HG03342 (cell line): ENCODE results near the gene GDPD4.

ENCODE experiments used
- ATAC-seq: cut with Tn5 transposase; IDR thresholded peaks from one replicate; pipeline ENCODE4 v1.9.1; 2021; ENCODE audit warnings: mild to moderate bottlenecking, moderate library complexity; ENCODE audit not compliant: unreplicated experiment

GDPD4 gene

DNA sequence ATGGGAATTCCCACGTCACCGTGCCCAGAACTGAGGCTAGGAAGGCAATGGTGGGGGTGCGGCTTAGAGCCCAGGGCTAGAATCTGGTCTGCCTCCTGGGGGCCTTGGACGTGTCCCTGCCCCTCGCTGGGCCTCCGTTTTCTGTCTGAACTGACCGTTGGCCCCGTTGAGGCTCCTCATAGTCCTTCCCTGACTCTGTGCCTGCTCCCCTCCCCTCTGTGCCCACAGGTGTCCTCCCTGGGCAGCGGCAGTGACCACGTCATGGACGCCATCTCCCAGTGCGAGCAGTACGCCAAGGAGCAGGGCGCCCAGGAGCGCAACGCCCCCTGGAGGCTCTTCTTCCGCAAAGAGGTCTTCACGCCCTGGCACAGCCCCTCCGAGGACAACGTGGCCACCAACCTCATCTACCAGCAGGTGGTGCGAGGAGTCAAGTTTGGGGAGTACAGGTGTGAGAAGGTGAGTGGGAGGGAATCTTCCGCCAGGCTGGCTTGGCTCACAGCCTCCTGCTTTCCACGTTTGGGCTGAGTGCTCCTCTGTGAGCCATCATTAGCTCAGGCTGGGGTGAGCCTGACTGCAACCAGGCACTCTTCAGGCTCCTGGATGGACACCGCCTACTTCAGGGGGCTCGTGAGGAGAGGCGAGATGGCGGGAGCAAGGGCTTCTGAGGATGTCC lies 109.5 kb downstream of the GDPD4 start:
- no peak for ATAC-seq

DNA sequence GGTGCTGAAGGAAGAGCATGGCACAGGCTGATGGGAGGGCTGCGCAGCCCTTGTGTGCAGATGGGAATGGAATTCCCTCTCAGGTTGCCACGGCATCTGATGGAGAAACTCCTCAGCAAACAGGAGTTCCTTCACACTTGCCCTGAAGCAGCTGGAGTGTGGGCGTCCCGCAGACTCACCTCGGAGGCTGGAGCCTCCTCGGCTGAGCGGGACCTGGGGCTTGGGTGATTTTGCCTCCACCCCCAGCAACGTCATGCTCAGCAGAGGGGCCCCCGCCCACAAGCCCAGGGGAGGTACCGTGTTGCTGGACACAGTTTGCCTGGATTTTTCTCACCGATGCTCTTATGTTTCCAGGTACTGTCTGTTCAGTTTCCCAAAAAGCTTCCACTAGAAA lies 110.1 kb downstream of the GDPD4 start:
- ATAC-seq = no peak

DNA sequence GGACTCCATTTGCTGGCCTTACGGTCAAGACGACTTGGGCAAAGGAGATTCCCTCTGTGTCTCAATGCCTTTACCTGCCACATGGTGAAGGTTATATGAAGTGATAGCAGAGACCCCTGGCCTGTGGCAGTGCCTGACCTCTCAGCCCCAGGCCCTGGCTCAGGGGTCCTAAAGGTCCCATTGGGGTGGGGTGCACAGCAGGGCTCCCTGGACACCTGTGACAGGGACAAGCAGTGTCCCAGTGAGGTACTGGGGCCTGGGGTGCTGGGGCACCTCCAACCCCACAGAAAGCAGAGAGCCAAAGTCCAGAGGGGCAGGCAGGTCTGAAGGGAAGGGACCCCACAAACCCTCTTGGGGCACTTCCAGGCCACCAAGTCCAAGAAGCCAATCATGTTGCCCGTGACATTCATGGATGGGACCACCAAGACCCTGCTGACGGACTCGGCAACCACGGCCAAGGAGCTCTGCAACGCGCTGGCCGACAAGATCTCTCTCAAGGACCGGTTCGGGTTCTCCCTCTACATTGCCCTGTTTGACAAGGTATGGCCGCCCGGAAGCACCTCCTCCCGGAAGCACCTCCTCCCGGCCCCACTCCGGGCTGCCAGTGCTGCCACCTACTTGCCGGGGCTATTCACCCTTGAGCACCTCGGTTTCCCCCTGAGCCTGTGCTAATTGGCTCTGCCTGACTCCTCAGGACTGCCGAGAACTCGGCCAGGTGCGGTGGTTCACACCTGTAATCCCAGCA lies 111.0 kb downstream of the GDPD4 start:
- no peak for ATAC-seq

DNA sequence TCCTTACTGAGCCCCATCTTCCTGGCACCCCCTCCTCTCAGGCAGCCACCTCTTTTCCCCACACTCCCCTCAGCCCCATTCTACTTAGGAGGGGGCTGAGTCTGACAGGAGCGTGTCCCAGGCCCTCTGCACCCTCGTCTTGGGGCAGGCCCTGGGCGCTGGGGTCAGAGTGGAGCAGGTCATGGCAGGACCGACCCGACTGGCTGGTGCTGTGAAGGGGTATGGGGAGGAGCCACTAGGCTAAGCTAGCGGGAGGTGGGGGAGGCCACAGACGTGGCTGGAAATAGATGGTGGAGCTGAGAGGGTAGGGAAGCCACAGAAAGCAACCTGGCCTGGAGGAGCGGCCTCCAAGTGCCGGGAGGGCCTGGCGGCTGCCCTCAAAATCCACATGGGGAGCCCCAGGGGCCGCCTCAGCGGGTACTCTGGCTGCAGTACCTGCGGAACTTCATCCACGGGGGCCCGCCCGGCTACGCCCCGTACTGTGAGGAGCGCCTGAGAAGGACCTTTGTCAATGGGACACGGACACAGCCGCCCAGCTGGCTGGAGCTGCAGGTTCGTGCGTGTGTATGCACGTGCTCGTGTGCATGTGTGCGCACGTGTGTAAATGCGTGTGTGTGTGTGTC lies 111.8 kb downstream of the GDPD4 start:
- no peak for ATAC-seq

DNA sequence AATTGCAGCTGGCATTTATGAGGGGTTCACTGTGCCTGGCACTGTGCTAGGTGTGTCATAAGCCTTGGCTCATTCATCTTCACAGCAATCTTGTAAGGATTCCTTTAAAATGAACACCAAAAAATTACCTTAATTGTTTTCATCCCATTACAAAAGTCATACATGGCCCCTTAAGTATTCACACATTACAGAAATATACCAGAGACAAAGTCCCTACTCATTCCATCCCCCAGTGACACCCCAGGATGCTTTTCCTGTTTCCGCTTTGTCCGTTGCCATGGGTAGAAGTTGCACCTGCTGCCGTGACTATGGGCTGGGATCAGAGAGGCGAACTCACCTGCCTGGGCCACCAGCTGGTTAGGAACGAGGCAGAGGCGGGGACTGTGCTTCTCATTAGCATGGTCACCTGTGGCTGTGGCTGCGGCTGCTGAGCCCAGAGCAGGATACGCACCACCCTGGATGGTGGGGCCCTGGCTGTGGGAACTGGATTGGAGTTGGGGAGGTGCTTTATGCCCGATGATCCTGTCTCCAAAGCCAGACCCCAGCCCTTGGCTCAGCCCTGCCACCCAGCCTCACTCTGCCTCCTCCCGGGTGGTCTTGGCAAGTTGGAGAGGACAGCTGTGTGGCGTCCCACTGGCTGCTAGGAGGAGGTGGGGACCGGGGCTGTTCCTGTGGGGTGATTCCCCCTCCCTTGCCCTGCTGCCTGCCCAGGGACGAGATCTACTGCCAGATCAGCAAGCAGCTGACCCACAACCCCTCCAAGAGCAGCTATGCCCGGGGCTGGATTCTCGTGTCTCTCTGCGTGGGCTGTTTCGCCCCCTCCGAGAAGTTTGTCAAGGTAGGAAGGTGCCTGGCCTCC lies 112.6 kb downstream of the GDPD4 start:
- ATAC-seq = no peak

GRCh38 chr11:77187776-77188632 lies 113.5 kb downstream of the GDPD4 start:
- ATAC-seq = no peak

DNA sequence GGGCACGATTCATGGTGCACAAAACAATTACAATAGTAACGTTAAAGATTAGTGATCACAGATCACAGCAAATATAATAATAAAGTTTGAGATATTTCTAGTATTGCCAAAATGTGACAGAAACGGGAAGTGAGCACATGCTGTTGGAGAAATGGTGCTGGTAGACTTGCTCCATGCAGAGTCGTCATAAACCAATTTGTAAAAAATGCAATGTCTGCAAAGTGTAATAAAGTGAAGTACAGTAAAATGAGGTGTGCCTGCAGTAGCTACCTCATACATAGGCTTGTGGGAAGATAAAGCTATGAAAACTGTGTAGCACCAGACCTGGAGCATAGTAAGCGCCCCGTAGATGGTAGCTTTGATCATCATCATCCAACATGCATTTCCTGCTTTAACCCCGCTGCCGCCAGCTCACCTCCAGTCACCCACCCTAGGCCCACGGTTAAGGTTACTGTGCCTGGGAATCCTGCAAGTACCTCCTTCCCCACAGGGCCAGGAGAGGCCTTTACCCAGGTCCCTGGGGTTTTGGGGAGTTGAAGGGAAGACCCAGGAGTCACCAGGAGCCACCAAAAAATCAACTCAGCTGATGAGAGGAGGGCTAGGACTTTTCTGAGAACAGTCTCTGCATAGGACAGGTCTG lies 114.3 kb downstream of the GDPD4 start:
- ATAC-seq = no peak

GRCh38 chr11:77186302-77186701 lies 115.2 kb downstream of the GDPD4 start:
- ATAC-seq = no peak

DNA sequence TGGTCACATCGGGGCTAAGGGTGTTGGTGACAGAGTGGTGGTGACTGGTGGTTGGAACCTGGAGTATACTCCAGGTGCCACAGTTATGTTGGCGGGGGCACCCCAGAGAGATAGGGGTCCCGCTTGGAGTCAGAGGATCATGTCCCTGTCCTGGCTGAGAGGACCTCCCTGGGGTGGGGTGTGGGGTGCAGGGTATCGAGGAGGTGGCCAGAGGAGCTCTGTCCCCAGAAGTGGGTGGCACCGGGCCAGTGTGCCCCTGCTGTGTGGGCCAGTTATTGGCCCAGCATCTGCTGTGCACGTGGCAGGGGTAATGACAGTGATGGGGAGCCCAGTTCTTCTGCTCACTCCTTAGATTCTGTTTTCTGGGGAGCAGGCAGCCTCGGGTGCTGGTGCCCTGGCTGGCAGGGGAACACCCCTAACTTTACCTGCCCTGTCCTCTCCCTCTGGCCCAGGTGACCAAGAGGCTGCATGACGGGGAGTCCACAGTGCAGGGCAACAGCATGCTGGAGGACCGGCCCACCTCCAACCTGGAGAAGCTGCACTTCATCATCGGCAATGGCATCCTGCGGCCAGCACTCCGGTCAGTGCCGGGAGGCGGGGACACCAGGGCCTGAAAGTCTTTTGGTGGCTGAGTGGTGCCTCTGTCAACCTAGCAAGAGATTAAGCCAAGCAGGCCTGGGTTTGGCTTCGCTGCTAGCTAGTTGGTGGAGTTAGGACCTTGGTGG lies 117.2 kb downstream of the GDPD4 start:
- ATAC-seq = no peak

GRCh38 chr11:77183431-77183984 lies 118.0 kb downstream of the GDPD4 start:
- ATAC-seq = no peak

DNA sequence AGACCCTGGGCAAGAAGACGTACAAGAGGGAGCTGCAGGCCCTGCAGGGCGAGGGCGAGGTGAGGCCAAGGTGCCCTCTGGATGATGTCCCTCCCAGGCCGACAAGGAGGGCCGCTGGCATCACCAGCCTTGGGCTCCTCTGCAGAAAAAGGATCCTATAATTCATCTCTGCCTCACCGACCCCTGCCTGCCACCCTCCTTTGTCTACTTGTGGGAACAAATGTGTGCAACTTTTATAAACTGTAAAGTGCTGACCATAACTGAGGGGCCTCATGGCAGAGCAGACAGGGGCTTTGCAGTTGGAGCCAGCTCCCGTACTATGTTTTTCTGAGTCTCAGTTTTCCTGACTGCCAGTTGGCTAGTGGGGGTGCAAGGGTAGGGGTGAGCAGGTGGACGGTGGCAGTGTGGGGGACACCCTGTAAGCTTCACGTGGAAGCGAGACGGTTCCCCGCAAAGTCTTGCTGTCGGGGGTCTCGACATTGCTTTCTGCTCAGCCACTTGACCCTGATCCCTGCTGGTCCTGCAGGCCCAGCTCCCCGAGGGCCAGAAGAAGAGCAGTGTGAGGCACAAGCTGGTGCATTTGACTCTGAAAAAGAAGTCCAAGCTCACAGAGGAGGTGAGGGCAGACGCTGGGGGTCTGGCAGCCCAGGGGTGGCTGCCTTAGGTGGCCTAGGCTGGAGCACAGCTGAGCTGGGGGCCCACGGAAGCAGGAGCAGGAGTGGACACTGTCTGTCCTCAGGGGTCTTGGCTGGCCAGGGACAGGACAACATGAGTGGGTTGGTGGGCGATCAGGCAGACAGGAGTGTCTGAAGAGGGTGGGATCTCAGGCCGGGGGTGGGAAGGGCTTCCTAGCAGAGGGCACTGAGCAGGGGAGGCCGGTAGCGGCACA lies 118.7 kb downstream of the GDPD4 start:
- no peak for ATAC-seq

GRCh38 chr11:77181799-77182541 lies 119.5 kb downstream of the GDPD4 start:
- no peak for ATAC-seq

DNA sequence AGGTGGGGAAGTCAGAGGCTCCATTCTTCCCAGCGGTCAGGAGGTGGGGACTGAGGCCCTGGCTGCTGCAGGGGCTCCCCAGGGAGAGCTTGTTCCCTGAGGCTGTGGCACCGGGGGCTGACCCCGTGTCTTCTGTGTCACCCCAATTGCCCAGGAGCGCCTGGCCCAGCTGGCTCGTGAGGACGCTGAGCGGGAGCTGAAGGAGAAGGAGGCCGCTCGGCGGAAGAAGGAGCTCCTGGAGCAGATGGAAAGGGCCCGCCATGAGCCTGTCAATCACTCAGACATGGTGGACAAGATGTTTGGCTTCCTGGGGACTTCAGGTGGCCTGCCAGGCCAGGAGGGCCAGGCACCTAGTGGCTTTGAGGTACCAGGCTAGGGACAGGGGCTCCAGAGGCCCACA lies 120.3 kb downstream of the GDPD4 start:
- ATAC-seq = no peak

GRCh38 chr11:77180346-77180745 lies 121.1 kb downstream of the GDPD4 start:
- ATAC-seq = no peak

DNA sequence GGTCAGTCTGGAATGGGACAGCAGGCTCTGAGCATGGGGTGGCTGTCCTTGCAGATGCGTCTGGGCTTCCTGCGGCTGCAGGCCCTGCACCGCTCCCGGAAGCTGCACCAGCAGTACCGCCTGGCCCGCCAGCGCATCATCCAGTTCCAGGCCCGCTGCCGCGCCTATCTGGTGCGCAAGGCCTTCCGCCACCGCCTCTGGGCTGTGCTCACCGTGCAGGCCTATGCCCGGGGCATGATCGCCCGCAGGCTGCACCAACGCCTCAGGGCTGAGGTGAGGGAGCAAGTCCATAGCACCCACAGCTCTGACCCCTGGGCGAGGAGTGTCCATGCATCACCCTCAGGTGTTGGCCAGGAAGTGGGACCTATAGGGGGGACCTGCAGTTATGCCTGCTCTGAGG lies 121.8 kb downstream of the GDPD4 start:
- no peak for ATAC-seq

DNA sequence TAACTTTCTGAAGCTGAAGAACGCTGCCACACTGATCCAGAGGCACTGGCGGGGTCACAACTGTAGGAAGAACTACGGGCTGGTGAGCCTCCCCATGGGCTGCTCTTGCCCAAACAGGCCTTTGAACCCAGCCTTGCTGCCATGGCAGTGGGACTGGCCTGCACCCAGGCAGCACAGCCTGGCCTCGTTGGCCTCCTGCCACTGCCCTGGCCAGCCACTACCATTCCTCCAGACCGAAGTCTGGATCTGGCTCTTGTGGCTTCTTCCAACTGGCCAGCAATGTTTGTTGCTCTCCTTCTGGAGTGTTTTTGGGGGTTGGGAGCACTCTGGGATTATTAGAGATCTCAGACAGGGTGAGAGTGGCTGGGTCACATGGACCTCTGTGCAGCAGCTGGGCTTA lies 122.4 kb downstream of the GDPD4 start:
- no peak for ATAC-seq

- ATAC-seq = no peak
These were observed 123.3 kb downstream of the GDPD4 start for GRCh38 chr11:77178150-77178549.
